ENCODE results near the gene FAM32A. TPM values are rescaled to one million over a fixed set of nuclear protein-coding genes. Genes with fewer than 3 reads are reported as not detected.

FAM32A gene
- total and polyA plus RNA-seq, 2 of the 8 experiments (the other 6 are each of a cell fraction or from before 2014, with no cell fraction given) = 75.6 to 105 TPM

DNA sequence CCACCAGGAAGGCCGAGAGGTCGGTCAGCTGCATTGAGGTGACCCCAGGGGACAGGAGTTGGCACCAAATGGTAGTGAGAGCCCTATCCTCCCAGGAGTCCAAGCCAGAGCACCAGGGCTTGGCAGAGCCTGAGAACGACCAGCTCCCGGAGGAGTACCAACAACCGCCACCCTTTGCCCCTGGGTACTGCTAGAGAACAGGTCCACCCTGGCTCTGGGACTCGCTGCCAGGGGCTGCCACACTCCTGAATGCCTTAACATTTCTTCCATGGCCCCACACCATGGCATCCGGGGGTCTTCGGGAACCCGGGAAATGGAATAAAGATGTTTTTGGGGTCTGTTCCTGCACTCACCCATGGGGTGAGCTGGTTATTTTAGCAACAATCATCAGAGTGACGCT, 27.6 kb upstream of the FAM32A start (continued):
- TF ChIP-seq, protein P1, sequence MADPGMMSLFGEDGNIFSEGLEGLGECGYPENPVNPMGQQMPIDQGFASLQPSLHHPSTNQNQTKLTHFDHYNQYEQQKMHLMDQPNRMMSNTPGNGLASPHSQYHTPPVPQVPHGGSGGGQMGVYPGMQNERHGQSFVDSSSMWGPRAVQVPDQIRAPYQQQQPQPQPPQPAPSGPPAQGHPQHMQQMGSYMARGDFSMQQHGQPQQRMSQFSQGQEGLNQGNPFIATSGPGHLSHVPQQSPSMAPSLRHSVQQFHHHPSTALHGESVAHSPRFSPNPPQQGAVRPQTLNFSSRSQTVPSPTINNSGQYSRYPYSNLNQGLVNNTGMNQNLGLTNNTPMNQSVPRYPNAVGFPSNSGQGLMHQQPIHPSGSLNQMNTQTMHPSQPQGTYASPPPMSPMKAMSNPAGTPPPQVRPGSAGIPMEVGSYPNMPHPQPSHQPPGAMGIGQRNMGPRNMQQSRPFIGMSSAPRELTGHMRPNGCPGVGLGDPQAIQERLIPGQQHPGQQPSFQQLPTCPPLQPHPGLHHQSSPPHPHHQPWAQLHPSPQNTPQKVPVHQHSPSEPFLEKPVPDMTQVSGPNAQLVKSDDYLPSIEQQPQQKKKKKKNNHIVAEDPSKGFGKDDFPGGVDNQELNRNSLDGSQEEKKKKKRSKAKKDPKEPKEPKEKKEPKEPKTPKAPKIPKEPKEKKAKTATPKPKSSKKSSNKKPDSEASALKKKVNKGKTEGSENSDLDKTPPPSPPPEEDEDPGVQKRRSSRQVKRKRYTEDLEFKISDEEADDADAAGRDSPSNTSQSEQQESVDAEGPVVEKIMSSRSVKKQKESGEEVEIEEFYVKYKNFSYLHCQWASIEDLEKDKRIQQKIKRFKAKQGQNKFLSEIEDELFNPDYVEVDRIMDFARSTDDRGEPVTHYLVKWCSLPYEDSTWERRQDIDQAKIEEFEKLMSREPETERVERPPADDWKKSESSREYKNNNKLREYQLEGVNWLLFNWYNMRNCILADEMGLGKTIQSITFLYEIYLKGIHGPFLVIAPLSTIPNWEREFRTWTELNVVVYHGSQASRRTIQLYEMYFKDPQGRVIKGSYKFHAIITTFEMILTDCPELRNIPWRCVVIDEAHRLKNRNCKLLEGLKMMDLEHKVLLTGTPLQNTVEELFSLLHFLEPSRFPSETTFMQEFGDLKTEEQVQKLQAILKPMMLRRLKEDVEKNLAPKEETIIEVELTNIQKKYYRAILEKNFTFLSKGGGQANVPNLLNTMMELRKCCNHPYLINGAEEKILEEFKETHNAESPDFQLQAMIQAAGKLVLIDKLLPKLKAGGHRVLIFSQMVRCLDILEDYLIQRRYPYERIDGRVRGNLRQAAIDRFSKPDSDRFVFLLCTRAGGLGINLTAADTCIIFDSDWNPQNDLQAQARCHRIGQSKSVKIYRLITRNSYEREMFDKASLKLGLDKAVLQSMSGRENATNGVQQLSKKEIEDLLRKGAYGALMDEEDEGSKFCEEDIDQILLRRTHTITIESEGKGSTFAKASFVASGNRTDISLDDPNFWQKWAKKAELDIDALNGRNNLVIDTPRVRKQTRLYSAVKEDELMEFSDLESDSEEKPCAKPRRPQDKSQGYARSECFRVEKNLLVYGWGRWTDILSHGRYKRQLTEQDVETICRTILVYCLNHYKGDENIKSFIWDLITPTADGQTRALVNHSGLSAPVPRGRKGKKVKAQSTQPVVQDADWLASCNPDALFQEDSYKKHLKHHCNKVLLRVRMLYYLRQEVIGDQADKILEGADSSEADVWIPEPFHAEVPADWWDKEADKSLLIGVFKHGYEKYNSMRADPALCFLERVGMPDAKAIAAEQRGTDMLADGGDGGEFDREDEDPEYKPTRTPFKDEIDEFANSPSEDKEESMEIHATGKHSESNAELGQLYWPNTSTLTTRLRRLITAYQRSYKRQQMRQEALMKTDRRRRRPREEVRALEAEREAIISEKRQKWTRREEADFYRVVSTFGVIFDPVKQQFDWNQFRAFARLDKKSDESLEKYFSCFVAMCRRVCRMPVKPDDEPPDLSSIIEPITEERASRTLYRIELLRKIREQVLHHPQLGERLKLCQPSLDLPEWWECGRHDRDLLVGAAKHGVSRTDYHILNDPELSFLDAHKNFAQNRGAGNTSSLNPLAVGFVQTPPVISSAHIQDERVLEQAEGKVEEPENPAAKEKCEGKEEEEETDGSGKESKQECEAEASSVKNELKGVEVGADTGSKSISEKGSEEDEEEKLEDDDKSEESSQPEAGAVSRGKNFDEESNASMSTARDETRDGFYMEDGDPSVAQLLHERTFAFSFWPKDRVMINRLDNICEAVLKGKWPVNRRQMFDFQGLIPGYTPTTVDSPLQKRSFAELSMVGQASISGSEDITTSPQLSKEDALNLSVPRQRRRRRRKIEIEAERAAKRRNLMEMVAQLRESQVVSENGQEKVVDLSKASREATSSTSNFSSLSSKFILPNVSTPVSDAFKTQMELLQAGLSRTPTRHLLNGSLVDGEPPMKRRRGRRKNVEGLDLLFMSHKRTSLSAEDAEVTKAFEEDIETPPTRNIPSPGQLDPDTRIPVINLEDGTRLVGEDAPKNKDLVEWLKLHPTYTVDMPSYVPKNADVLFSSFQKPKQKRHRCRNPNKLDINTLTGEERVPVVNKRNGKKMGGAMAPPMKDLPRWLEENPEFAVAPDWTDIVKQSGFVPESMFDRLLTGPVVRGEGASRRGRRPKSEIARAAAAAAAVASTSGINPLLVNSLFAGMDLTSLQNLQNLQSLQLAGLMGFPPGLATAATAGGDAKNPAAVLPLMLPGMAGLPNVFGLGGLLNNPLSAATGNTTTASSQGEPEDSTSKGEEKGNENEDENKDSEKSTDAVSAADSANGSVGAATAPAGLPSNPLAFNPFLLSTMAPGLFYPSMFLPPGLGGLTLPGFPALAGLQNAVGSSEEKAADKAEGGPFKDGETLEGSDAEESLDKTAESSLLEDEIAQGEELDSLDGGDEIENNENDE (IDR thresholded peaks at IDR 0.05; ENCODE audit: insufficient replicate concordance, low read length) = no peak
- TF ChIP-seq SIRT6 (IDR thresholded peaks at IDR 0.05; ENCODE audit: low read length) (no peak), CHD2 (IDR thresholded peaks at IDR 0.05; ENCODE audit: low read length) (no peak)

All from H1 (cell line).